ENCODE results near the gene C17orf58.
"Not testable (repeated sequence)": the region's sequence is repeated elsewhere in the genome, so short reads cannot be mapped to it uniquely, and the experiment has no call there.

C17orf58 gene

GRCh38 chr17:68029512-68030215 is 33.4 kb upstream of the C17orf58 start:
- Histone ChIP-seq H4K20me1 (ENCODE audit: insufficient read depth, low read length, poor library complexity, severe bottlenecking) (no peaks in the 10 kb centered on the region), H3K27me3 (ENCODE audit: insufficient read depth, low read length, poor library complexity, severe bottlenecking) (no peaks in the 10 kb centered on the region), H3K36me3 (ENCODE audit: insufficient read depth, low read length) (no peaks in the 10 kb centered on the region), H3K9ac (ENCODE audit: low read depth, low read length, poor library complexity, severe bottlenecking) (no peak overlapping the region), H3K79me2 (ENCODE audit: insufficient read depth, low read length) (no peaks in the 10 kb centered on the region), H3K4me2 (ENCODE audit: low read depth, low read length, poor library complexity, severe bottlenecking) (no peak overlapping the region), H2AFZ (ENCODE audit: low read length) (peak overlapping the region; percentile 4; the same call in 1 of the 2 replicates), H3F3A (ENCODE audit: low read depth) (no peaks in the 10 kb centered on the region), H3K4me1 (ENCODE audit: insufficient read depth, low read length, poor library complexity, severe bottlenecking) (peaks cover 5% of the 10 kb centered on the region), H3K9me2 (replicated peaks; ENCODE audit: low read depth, low read length) (no peaks in the 10 kb centered on the region), H3K9me3 (ENCODE audit: insufficient read depth, low read depth, low read length) (no peaks in the 10 kb centered on the region), H3K4me3 (ENCODE audit: low read length, poor library complexity, severe bottlenecking) (no peak overlapping the region)
- no peak for TF ChIP-seq EZH2phosphoT487 (IDR thresholded peaks at IDR 0.05; ENCODE audit: borderline replicate concordance)
- no peak for TF ChIP-seq CTCF (conservative IDR thresholded peaks at IDR 0.05; ENCODE audit: low read length)

- H3K9ac ChIP-seq (ENCODE audit: low read depth, low read length, poor library complexity, severe bottlenecking); H4K20me1 ChIP-seq (ENCODE audit: insufficient read depth, low read length, poor library complexity, severe bottlenecking); H3K27me3 ChIP-seq (ENCODE audit: insufficient read depth, low read length, poor library complexity, severe bottlenecking); H3K9me2 ChIP-seq (replicated peaks; ENCODE audit: low read depth, low read length); H2AFZ ChIP-seq (ENCODE audit: low read length); H3K36me3 ChIP-seq (ENCODE audit: insufficient read depth, low read length); H3K79me2 ChIP-seq (ENCODE audit: insufficient read depth, low read length); H3F3A ChIP-seq (ENCODE audit: low read depth); H3K4me2 ChIP-seq (ENCODE audit: low read depth, low read length, poor library complexity, severe bottlenecking); H3K9me3 ChIP-seq (ENCODE audit: insufficient read depth, low read depth, low read length); H3K4me3 ChIP-seq (ENCODE audit: low read length, poor library complexity, severe bottlenecking): not testable (repeated sequence)
- H3K4me1 ChIP-seq (ENCODE audit: insufficient read depth, low read length, poor library complexity, severe bottlenecking): peaks cover 13% of the 10 kb centered on the region
- TF ChIP-seq CTCF (conservative IDR thresholded peaks at IDR 0.05; ENCODE audit: low read length): peak; percentile 27
These were observed 26.3 kb upstream of the C17orf58 start for GRCh38 chr17:68022547-68022946.

- H3K27me3 ChIP-seq (ENCODE audit: insufficient read depth, low read length, poor library complexity, severe bottlenecking): no peaks in the 10 kb centered on the region
These were observed 25.7 kb upstream of the C17orf58 start for GRCh38 chr17:68021963-68022362.

GRCh38 chr17:68020791-68021190 is 24.5 kb upstream of the C17orf58 start:
- not testable (repeated sequence) for H3K9me2 ChIP-seq (replicated peaks; ENCODE audit: low read depth, low read length); H4K20me1 ChIP-seq (ENCODE audit: insufficient read depth, low read length, poor library complexity, severe bottlenecking); H3K9me3 ChIP-seq (ENCODE audit: insufficient read depth, low read depth, low read length); H3K27me3 ChIP-seq (ENCODE audit: insufficient read depth, low read length, poor library complexity, severe bottlenecking); H3F3A ChIP-seq (ENCODE audit: low read depth); H3K79me2 ChIP-seq (ENCODE audit: insufficient read depth, low read length); H3K36me3 ChIP-seq (ENCODE audit: insufficient read depth, low read length)
- Histone ChIP-seq H3K9ac (ENCODE audit: low read depth, low read length, poor library complexity, severe bottlenecking) (peak overlapping the region; percentile 96), H3K4me2 (ENCODE audit: low read depth, low read length, poor library complexity, severe bottlenecking) (peak overlapping the region; percentile 95), H3K4me3 (ENCODE audit: low read length, poor library complexity, severe bottlenecking) (peak overlapping the region; percentile 96), H2AFZ (ENCODE audit: low read length) (peak overlapping the region; percentile 95), H3K4me1 (ENCODE audit: insufficient read depth, low read length, poor library complexity, severe bottlenecking) (peaks cover 13% of the 10 kb centered on the region)

More at GRCh38 chr17:68021963-68022362, 25.7 kb upstream of the C17orf58 start:
- peaks cover 13% of the 10 kb centered on the region for H3K4me1 ChIP-seq (ENCODE audit: insufficient read depth, low read length, poor library complexity, severe bottlenecking)
- no peaks in the 10 kb centered on the region for H3F3A ChIP-seq (ENCODE audit: low read depth)
- H3K4me2 ChIP-seq (ENCODE audit: low read depth, low read length, poor library complexity, severe bottlenecking): no peak overlapping the region
- no peaks in the 10 kb centered on the region for H4K20me1 ChIP-seq (ENCODE audit: insufficient read depth, low read length, poor library complexity, severe bottlenecking)
- H3K9me3 ChIP-seq (ENCODE audit: insufficient read depth, low read depth, low read length): no peaks in the 10 kb centered on the region
- H3K36me3 ChIP-seq (ENCODE audit: insufficient read depth, low read length): no peaks in the 10 kb centered on the region
- no peaks in the 10 kb centered on the region for H3K79me2 ChIP-seq (ENCODE audit: insufficient read depth, low read length)
- H3K4me3 ChIP-seq (ENCODE audit: low read length, poor library complexity, severe bottlenecking): no peak overlapping the region
- no peak overlapping the region for H3K9ac ChIP-seq (ENCODE audit: low read depth, low read length, poor library complexity, severe bottlenecking)
- H3K9me2 ChIP-seq (replicated peaks; ENCODE audit: low read depth, low read length): no peaks in the 10 kb centered on the region
- no peak overlapping the region for H2AFZ ChIP-seq (ENCODE audit: low read length)
- TF ChIP-seq EZH2phosphoT487 (IDR thresholded peaks at IDR 0.05; ENCODE audit: borderline replicate concordance) (no peak), CTCF (conservative IDR thresholded peaks at IDR 0.05; ENCODE audit: low read length) (no peak)
